A549 (cell line): ENCODE measurements around the gene TEX44.

Source experiments
- JUNB ChIP-seq: fragments of >200 bp; sonication (Bioruptor Twin); formaldehyde crosslinking; IDR thresholded peaks from 2 replicates; pipeline ENCODE4 v1.6.1; 2016
- MYC ChIP-seq: IDR thresholded peaks from 2 replicates; pipeline ENCODE4 v1.6.1; 2012; ENCODE audit warnings: mild to moderate bottlenecking, inconsistent platforms, low read length, improper control_type of control experiment, borderline replicate concordance
- POLR2A ChIP-seq: IDR thresholded peaks from 2 replicates; pipeline ENCODE4 v1.6.1; 2012; ENCODE audit warnings: mild to moderate bottlenecking, low read length
- RAD21 ChIP-seq, 2 experiments: fragments of >200 bp in 1 of 2; sonication (Bioruptor Twin) in 1 of 2; formaldehyde crosslinking in 1 of 2; IDR thresholded peaks in 1 of 2; conservative IDR thresholded peaks in 1 of 2; 2 replicates in 1 of 2; 3 replicates in 1 of 2; pipeline ENCODE4 v1.6.1; 2012 to 2018; ENCODE audit warnings: inconsistent platforms in 1 of 2
- RNF2 ChIP-seq: fragments of 200-600 bp; sonication (generic); IDR thresholded peaks from 2 replicates; pipeline ENCODE4 v1.6.1; 2016; ENCODE audit warnings: low read depth, mild to moderate bottlenecking, antibody characterized with exemption, moderate library complexity, borderline replicate concordance
- TF ChIP-seq, protein P1 (sequence below): IDR thresholded peaks from 2 replicates; pipeline ENCODE4 v1.6.1; 2012
- TF ChIP-seq, protein P2 (sequence below): fragments of >200 bp; sonication (Bioruptor Twin); formaldehyde crosslinking; IDR thresholded peaks from 3 replicates; pipeline ENCODE4 v1.5.1; 2016
- TF ChIP-seq, protein P3 (sequence below): fragments of 150-350 bp; IDR thresholded peaks from 2 replicates; pipeline ENCODE4 v1.6.1; 2014; ENCODE audit warnings: low read depth, mild to moderate bottlenecking, low read length

DNA sequence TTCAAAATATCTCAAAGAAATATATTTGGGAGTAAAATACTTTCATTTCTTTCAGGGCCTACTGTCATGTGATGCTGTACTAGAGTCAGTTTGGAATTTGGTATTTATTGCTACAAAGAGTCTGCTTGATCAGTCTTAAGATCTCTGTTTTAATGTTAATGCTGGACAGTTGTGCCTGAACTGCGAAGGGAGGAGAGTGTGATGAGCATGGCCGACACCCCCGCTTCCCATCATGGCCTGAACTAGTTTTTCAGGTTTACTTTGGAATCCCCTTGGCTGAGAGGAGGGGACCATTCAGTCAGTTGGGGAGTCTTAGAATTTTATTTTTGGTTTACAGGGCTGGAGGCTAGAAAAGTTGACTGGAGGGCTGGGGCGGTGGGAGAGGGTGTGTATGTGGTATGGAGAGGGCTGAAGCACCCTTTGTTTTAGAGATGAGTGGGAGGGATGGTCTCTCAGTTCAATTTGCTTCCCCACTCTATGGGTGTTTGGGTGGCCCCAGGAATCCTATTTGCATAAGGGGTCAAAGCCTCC lies 20.9 kb upstream of the TEX44 start:
- TF ChIP-seq RAD21 (conservative IDR thresholded peaks at IDR 0.05 in 1 of 2, IDR thresholded peaks at IDR 0.05 in 1 of 2): no peak
- no peak for TF ChIP-seq POLR2A
- TF ChIP-seq, protein P1, sequence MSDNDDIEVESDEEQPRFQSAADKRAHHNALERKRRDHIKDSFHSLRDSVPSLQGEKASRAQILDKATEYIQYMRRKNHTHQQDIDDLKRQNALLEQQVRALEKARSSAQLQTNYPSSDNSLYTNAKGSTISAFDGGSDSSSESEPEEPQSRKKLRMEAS: no peak
- TF ChIP-seq, protein P2, sequence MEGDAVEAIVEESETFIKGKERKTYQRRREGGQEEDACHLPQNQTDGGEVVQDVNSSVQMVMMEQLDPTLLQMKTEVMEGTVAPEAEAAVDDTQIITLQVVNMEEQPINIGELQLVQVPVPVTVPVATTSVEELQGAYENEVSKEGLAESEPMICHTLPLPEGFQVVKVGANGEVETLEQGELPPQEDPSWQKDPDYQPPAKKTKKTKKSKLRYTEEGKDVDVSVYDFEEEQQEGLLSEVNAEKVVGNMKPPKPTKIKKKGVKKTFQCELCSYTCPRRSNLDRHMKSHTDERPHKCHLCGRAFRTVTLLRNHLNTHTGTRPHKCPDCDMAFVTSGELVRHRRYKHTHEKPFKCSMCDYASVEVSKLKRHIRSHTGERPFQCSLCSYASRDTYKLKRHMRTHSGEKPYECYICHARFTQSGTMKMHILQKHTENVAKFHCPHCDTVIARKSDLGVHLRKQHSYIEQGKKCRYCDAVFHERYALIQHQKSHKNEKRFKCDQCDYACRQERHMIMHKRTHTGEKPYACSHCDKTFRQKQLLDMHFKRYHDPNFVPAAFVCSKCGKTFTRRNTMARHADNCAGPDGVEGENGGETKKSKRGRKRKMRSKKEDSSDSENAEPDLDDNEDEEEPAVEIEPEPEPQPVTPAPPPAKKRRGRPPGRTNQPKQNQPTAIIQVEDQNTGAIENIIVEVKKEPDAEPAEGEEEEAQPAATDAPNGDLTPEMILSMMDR: no peak
- TF ChIP-seq JUNB: no peak
- TF ChIP-seq, protein P3, sequence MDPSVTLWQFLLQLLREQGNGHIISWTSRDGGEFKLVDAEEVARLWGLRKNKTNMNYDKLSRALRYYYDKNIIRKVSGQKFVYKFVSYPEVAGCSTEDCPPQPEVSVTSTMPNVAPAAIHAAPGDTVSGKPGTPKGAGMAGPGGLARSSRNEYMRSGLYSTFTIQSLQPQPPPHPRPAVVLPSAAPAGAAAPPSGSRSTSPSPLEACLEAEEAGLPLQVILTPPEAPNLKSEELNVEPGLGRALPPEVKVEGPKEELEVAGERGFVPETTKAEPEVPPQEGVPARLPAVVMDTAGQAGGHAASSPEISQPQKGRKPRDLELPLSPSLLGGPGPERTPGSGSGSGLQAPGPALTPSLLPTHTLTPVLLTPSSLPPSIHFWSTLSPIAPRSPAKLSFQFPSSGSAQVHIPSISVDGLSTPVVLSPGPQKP: no peak
- TF ChIP-seq RNF2: no peak
- no peak for TF ChIP-seq MYC
